Heart left ventricle (tissue), 16 donors: ENCODE data around the gene GPR148. TPM values are rescaled to one million over a fixed set of nuclear protein-coding genes. Genes with fewer than 3 reads are reported as not detected.

Experiments
- ATAC-seq, 4 donors: fragments of 200-7000 bp; cut with Tn5 transposase; one replicate each; pipeline ENCODE4 v1.9.1; 2020 to 2022; ENCODE audit warnings: moderate library complexity in 4 of 4, mild to moderate bottlenecking in 3 of 4, moderate number of reproducible peaks in 1 of 4
- DNase-seq, 5 donors: peaks; one replicate each; pipeline ENCODE4 v3.0.0-alpha.2; 2020
- H3K27ac ChIP-seq, 12 donors: fragments of 200-600 bp; sonication (generic) in 4 of 12; one replicate each; pipeline versions ENCODE4 v1.5.0 to v1.8.0; 2016 to 2022; ENCODE audit warnings: mild to moderate bottlenecking in 2 of 12
- H3K27me3 ChIP-seq, 9 donors: fragments of 200-600 bp; sonication (generic) in 2 of 9; one replicate each; pipeline versions ENCODE4 v1.5.1 to v1.8.0; 2016 to 2022; ENCODE audit warnings: mild to moderate bottlenecking in 3 of 9
- H3K36me3 ChIP-seq, 9 donors: fragments of 200-600 bp; sonication (generic) in 2 of 9; one replicate each; pipeline versions ENCODE4 v1.5.0 to v1.8.0; 2018 to 2022; ENCODE audit warnings: mild to moderate bottlenecking in 2 of 9
- H3K4me1 ChIP-seq, 12 donors: fragments of 200-600 bp; sonication (generic) in 4 of 12; one replicate each; pipeline versions ENCODE4 v1.5.0 to v1.8.0; 2016 to 2022; ENCODE audit warnings: mild to moderate bottlenecking in 3 of 12
- H3K4me3 ChIP-seq, 12 donors: fragments of 200-600 bp; sonication (generic) in 4 of 12; one replicate each; pipeline versions ENCODE4 v1.5.0 to v1.8.0; 2017 to 2022; ENCODE audit warnings: mild to moderate bottlenecking in 9 of 12, moderate library complexity in 4 of 12
- H3K9me3 ChIP-seq, 12 donors: fragments of 200-600 bp; sonication (generic) in 4 of 12; one replicate each; pipeline versions ENCODE4 v1.5.0 to v1.8.0; 2016 to 2022; ENCODE audit warnings: mild to moderate bottlenecking in 1 of 12
- POLR2A ChIP-seq, 2 donors: fragments of 450-650 bp; IDR thresholded peaks; one replicate each; pipeline ENCODE4 v1.6.1; 2017; ENCODE audit warnings: antibody characterized with exemption in 2 of 2, mild to moderate bottlenecking in 2 of 2, moderate library complexity in 2 of 2
- WGBS, 4 donors: extraction: QIAGEN DNeasy Blood & Tissue Kit in 2 of 4; methylation state at CpG; one replicate each; pipeline versions ENCODE4 v1.1.5 to v1.1.7; 2013 to 2018; 5-methylcytosine and 5-hydroxymethylcytosine counted together
- intact Hi-C, 10 donors: fragments of 100-400 bp; cut with DNase I; formaldehyde crosslinking; loops; one replicate each; pipeline versions ENCODE4 v1.11.1 to v1.14.2; 2022
- polyA plus RNA-seq, 2 donors: library from polyadenylated mRNA; stranded (reverse); fragments of 200-250 nt; gene quantifications; one replicate each; pipeline ENCODE4 v1.2.3, GENCODE V29; 2013
- total RNA-seq, 9 donors: library from RNA; depleted of rRNA in 2 of 9; stranded (reverse); fragments of >200 nt in 2 of 9; fragmentation: NEBNext Ultra II Directional in 3 of 9; extraction: Animal tissue kit (Norgen Biotek cat#: 25700) in 3 of 9; gene quantifications; one replicate each; pipeline versions ENCODE4 v1.1.0 to v1.2.4, GENCODE V29; 2016 to 2023
- TF ChIP-seq, protein P1 (sequence below), 12 donors: fragments of 200-600 bp; sonication (generic) in 4 of 12; IDR thresholded peaks; one replicate each; pipeline versions ENCODE4 v1.5.0 to v1.8.0; 2018 to 2022; ENCODE audit warnings: antibody characterized with exemption in 12 of 12, mild to moderate bottlenecking in 5 of 12
- donor health status: ischemic (EF 13 %, LVEDD 7.1; RV severe dilation, severe dysfunction).
- donor health status: healthy with polysubstance abuse.
- donor health status: DM: no; HTN: yes; CAD: no.
- donor health status: DM: no; HTN: no; CAD: no.
- donor health status: ischemic (EF 25% LVEDD 6.9; RV normal size, moderate dysfunction).
- donor health status: ischemic (EF 25% LVEDD 5.7; RV mildly dilated, moderate dysfunction).
- donor health status: healthy.
- donor health status: DM: yes; HTN: yes; CAD: no.
- donor health status: ischemic (EF 35%, LVEDD 5.7; RV mildly dilated, moderate dysfunction).
- donor health status: nonischemic (EF 11% LVEDD 7.7; RV severe dilation, severe dysfunction).
- donor health status: DM: yes; HTN: yes; CAD: no.
- donor health status: PGD.
- donor health status: ischemic (EF 29% LVEDD 5.4; RV normal size, mild dysfunction).
- donor health status: nonischemic (EF 23%, LVEDD 6.1; RV moderate dilation, normal function).

The GPR148 gene
- total and polyA plus RNA-seq, 11 donors = not detected

DNA sequence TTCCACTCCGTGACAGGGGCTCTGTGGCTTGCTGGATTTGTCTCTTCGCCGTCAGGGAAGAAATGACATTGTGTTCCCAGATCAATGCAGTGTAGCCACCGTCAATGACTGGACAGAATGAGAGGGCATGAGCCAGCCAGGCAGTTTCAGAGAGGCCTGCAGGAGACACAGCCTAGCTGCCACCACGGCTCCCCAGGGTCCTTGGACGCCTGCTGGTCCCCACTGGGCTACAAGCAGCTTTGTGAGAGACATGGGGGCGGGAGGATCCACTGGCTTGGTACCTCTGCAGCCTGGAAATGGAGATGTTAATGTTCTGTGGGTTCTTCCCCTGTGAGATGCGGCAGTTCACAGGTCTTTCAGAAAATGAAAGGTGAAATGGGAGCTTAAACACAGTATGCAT is 14.4 kb downstream of the GPR148 start:
- Histone ChIP-seq H3K9me3 (no peaks in the 10 kb centered on the region), H3K4me1 (peaks cover 0 to 7% (median 0%) of the 10 kb centered on the region in 12 donors), H3K4me3 (no peak overlapping the region), H3K27ac (no peak overlapping the region), H3K27me3 (peaks cover 0 to 40% (median 8%) of the 10 kb centered on the region in 9 donors), H3K36me3 (no peaks in the 10 kb centered on the region)
- DNase-seq (no peak), ATAC-seq (no peak)
- 71 to 77% (median 72%) methylated on average over 8 of the region's 8 CpGs for WGBS, 4 donors
- intact Hi-C loops = no loop called here
- TF ChIP-seq POLR2A (IDR thresholded peaks at IDR 0.05) = no peak
- TF ChIP-seq, protein P1, sequence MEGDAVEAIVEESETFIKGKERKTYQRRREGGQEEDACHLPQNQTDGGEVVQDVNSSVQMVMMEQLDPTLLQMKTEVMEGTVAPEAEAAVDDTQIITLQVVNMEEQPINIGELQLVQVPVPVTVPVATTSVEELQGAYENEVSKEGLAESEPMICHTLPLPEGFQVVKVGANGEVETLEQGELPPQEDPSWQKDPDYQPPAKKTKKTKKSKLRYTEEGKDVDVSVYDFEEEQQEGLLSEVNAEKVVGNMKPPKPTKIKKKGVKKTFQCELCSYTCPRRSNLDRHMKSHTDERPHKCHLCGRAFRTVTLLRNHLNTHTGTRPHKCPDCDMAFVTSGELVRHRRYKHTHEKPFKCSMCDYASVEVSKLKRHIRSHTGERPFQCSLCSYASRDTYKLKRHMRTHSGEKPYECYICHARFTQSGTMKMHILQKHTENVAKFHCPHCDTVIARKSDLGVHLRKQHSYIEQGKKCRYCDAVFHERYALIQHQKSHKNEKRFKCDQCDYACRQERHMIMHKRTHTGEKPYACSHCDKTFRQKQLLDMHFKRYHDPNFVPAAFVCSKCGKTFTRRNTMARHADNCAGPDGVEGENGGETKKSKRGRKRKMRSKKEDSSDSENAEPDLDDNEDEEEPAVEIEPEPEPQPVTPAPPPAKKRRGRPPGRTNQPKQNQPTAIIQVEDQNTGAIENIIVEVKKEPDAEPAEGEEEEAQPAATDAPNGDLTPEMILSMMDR (IDR thresholded peaks at IDR 0.05) = no peak

DNA sequence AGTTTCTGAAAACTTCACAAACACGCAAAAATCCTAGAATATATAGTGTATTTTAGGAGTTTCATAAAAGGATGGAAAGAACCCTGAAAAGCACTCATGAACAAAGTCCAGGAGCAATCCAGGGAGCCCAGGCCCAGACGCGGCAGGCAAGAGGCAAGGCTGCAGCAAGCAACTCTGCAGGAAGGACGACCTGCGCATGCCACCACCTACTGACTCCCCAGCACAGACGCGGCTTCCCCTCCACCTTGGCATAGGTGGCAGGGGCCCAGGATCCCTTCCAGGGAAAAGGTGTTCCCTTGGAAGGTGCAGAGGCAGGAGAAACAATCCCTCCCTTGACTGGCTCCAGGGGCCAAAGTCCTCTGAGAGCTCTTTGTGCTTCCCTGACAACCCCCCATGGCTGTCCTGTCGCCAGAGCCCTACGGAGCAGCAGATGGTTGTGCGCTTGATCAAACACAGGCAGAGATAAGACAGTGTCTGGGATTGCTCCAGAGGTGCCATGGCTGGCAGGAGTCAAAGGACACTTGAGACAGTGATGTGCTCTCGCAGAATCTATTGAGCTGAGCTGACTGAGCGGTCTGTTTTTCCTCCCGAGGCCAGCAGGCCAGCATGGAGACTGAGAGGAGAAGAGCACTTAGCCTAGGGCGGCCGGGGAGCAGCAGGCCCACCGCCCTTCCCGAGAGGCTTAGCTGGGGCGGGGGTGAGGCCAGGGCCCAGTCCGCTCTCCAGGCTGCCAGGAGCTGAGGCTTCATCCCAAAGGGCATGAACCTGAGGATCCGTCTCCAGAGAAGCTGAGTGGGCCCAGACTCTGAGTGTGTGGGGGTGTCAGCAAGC is 15.6 kb downstream of the GPR148 start:
- ATAC-seq (peak; percentile 61 to 95 (median 80)), DNase-seq (peak in 2 of 5 donors; percentile 40 to 43)
- Histone ChIP-seq H3K27ac (no peak overlapping the region), H3K4me3 (no peak overlapping the region), H3K36me3 (no peaks in the 10 kb centered on the region), H3K4me1 (peaks cover 0 to 7% (median 0%) of the 10 kb centered on the region in 12 donors), H3K27me3 (peaks cover 0 to 37% (median 7%) of the 10 kb centered on the region in 9 donors), H3K9me3 (no peaks in the 10 kb centered on the region)
- WGBS, 4 donors = 17 to 24% (median 21%) methylated on average over 9 to 20 of the region's 20 CpGs
- intact Hi-C loops = no loop called here
- TF ChIP-seq POLR2A (IDR thresholded peaks at IDR 0.05) = no peak

DNA sequence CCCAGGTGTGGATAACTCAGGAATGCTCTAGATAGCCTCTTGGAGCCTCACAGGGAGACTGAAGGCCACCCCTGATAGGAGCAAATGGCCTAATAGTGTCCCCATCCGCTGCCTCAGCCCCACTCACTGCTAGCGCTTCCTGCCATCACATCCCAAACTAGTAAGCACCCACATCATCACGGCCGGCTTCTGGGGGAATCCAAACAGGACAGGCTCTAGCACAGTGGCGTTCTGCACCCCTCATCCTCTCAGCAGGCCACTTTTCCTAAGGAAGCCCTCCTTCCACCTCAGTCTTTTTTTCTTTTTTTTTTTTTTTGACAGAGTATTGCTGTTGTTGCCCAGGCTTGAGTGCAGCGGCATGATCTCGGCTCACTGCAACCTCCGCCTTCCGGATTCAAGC is 20.2 kb downstream of the GPR148 start:
- TF ChIP-seq POLR2A (IDR thresholded peaks at IDR 0.05) = no peak
- TF ChIP-seq, protein P1 (IDR thresholded peaks at IDR 0.05) = no peak
- Histone ChIP-seq H3K27ac (no peak overlapping the region), H3K36me3 (no peaks in the 10 kb centered on the region), H3K27me3 (peaks cover 0 to 29% (median 3%) of the 10 kb centered on the region in 9 donors), H3K4me3 (no peak overlapping the region), H3K4me1 (peaks cover 0 to 7% (median 0%) of the 10 kb centered on the region in 12 donors), H3K9me3 (no peaks in the 10 kb centered on the region)
- DNase-seq = no peak
- intact Hi-C loops = no loop called here
- no peak for ATAC-seq
- 77 to 86% (median 83%) methylated on average over 9 of the region's 9 CpGs for WGBS, 4 donors

DNA sequence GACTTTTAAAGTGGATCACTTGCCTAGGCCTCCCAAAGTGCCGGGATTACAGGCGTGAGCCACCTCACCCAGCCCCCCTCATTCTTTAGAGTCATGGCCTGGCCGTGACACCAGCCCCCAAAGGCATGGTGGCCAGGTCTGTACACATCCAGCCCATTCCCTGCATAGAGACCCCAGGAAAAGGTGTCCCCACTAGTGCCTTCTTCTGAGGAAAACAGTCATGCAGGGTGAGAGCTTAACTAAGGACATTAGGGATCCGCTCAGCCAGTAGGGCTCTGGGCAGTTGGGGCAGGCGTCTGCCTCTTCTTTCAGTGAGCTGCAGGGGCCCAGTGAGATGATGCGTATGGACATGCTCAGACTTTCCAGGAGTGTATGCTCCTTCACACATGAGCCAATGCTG is 20.8 kb downstream of the GPR148 start:
- TF ChIP-seq, protein P1 (IDR thresholded peaks at IDR 0.05) = no peak
- no peak for TF ChIP-seq POLR2A (IDR thresholded peaks at IDR 0.05)
- H3K4me3 ChIP-seq = no peak overlapping the region
- no peaks in the 10 kb centered on the region for H3K36me3 ChIP-seq
- H3K27ac ChIP-seq = no peak overlapping the region
- no peak for DNase-seq
- peaks cover 0 to 4% (median 0%) of the 10 kb centered on the region in 12 donors for H3K4me1 ChIP-seq
- no peak for ATAC-seq
- H3K9me3 ChIP-seq = no peaks in the 10 kb centered on the region
- H3K27me3 ChIP-seq = peaks cover 0 to 29% (median 3%) of the 10 kb centered on the region in 9 donors
- intact Hi-C loops = no loop called here
- 78 to 81% (median 79%) methylated on average over 6 of the region's 6 CpGs for WGBS, 4 donors
